Measurements from ENCODE around the gene GAREM1. TPM values are rescaled to one million over a fixed set of nuclear protein-coding genes. Genes with fewer than 3 reads are reported as not detected.
A peak's percentile ranks its signal among the peaks of the same experiment; 100 is the strongest.

The GAREM1 gene
- total and polyA plus RNA-seq, 2 of the 8 experiments (the other 6 are each of a cell fraction or from before 2014, with no cell fraction given) = 3.6 to 9.2 TPM

DNA sequence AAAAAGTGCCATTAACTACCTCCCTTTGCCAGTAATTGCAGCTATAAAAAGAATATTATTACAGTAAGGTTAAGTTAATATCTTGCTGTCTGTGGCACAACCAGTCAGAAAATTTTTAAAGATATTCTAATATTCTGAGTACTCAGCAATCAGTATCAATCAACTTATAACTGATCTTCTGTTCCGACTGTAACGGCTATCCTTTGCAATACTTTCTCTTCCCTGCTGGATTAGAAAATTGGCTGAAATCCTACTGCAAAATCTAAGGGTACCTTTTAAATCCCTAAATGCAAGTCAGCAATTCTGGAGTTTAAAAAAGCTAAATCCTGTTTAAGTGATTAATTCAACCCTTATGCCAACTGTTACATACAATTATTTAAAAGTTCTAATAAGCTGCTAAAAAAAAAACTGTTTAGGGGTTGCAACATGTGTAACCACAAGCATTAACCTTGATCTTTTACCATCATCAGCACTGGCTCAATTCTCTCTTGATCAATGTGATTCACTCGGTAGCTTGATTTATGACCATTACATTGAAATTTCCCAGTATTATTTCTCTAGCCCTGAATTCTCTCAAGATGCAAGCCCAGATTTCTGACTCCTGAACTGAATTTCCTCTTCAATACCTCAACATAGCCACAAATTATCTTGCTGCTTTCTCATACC, 20.5 kb downstream of the GAREM1 start:
- DNase-seq (ENCODE audit: low read depth in 1 of 2, low spot score in 2 of 2) (no peak), FAIRE-seq (no peak)
- H3K23ac ChIP-seq (ENCODE audit: insufficient read length) = no peak overlapping the region
- H3K4me2 ChIP-seq (ENCODE audit: insufficient read depth in 1 of 2, low read depth in 2 of 2, low read length in 2 of 2) = no peak overlapping the region
- no peak overlapping the region for H2BK15ac ChIP-seq (ENCODE audit: low read length)
- H2BK120ac ChIP-seq (replicated peaks; ENCODE audit: low read depth, low read length) = no peak overlapping the region
- H3K14ac ChIP-seq (ENCODE audit: insufficient read length) = no peak overlapping the region
- TF ChIP-seq SUZ12 (IDR thresholded peaks at IDR 0.05; ENCODE audit: low read length) (no peak), MAFK (IDR thresholded peaks at IDR 0.05; ENCODE audit: low read depth, low read length) (peak; percentile 11; the same call in 1 of the 2 replicates)
- no peaks in the 10 kb centered on the region for H4K20me1 ChIP-seq (replicated peaks in 1 of 2; ENCODE audit: control insufficient read depth in 1 of 2, insufficient read depth in 2 of 2, low read length in 2 of 2)
- H4K5ac ChIP-seq (ENCODE audit: insufficient read length, low read depth, low read length) = no peak overlapping the region
- peaks cover 0 to 8% of the 10 kb centered on the region in 2 experiments; a peak in 3 of 4 replicates for H3K79me2 ChIP-seq (ENCODE audit: control insufficient read depth in 1 of 2, insufficient read depth in 2 of 2, low read length in 2 of 2)
- no peaks in the 10 kb centered on the region for H3K23me2 ChIP-seq (ENCODE audit: low read depth, low read length)
- H3K79me1 ChIP-seq (ENCODE audit: low read depth, low read length) = peaks cover 2% of the 10 kb centered on the region; the same call in 1 of the 2 replicates
- H2AK5ac ChIP-seq (ENCODE audit: low read depth, low read length) = no peak overlapping the region
- 94% methylated on average over 3 of the region's 3 CpGs; no CpG with 5 or more reads in 1 of the 2 experiments for WGBS, 2 experiments (ENCODE audit: extremely low coverage in 1 of 2, insufficient coverage in 1 of 2, insufficient read length in 1 of 2, insufficient replicate concordance in 2 of 2, low coverage in 1 of 2, low lambda C conversion rate in 2 of 2, missing lambda C conversion rate in 1 of 2)
- no peak overlapping the region for H3K56ac ChIP-seq (replicated peaks; ENCODE audit: insufficient read length, low read depth, low read length)
- H3K4ac ChIP-seq (replicated peaks; ENCODE audit: insufficient read length, low read depth, low read length) = no peak overlapping the region
- no peaks in the 10 kb centered on the region for H3K36me3 ChIP-seq (ENCODE audit: control insufficient read depth in 2 of 4, insufficient read depth in 4 of 4, low read length in 3 of 4)
- H4K8ac ChIP-seq (ENCODE audit: extremely low read depth, insufficient read depth, low read length) = no peak overlapping the region
- no peak overlapping the region for H3K27ac ChIP-seq (ENCODE audit: low read depth, low read length)
- H3K9ac ChIP-seq (replicated peaks in 1 of 4; ENCODE audit: extremely low read depth in 1 of 4, low read depth in 3 of 4, low read length in 3 of 4) = no peak overlapping the region
- no peaks in the 10 kb centered on the region for H3K27me3 ChIP-seq (replicated peaks in 1 of 4; ENCODE audit: control insufficient read depth in 3 of 4, extremely low read depth in 1 of 4, insufficient read depth in 3 of 4, low read length in 3 of 4)
- no peaks in the 10 kb centered on the region; a peak in 1 of 7 replicates for H3K4me1 ChIP-seq (replicated peaks in 1 of 4; ENCODE audit: control insufficient read depth in 3 of 4, insufficient read depth in 4 of 4, low read length in 3 of 4)
- H3K4me3 ChIP-seq (ENCODE audit: extremely low read depth in 1 of 4, insufficient read depth in 2 of 4, low read depth in 3 of 4, low read length in 4 of 4) = no peak overlapping the region
- H2BK12ac ChIP-seq (ENCODE audit: low read depth, low read length) = no peak overlapping the region
- H2BK5ac ChIP-seq (ENCODE audit: low read depth, low read length) = no peak overlapping the region
- ChIA-PET CTCF (ENCODE audit: partially characterized antibody) (interaction anchor here (0.6 to 2.8 kb wide), 6 partner anchors 10 to 381 kb away, joined by 3 to 27 read pairs (median 4); no protein-coding TSS in a partner anchor), POLR2A (ENCODE audit: partially characterized antibody) (interaction anchor here (0.9 kb wide), 1 partner anchor 31 kb away, joined by 3 read pairs; no protein-coding TSS in a partner anchor)
- no peak overlapping the region for H2AFZ ChIP-seq (ENCODE audit: low read length)
- no peak overlapping the region for H4K91ac ChIP-seq (replicated peaks; ENCODE audit: insufficient read length, low read length)
- no peaks in the 10 kb centered on the region for H3K9me3 ChIP-seq (ENCODE audit: insufficient read depth in 2 of 2, low read depth in 1 of 2, low read length in 1 of 2)
- H3K18ac ChIP-seq (ENCODE audit: extremely low read depth, low read length) = no peak overlapping the region
- no peak overlapping the region for H2BK20ac ChIP-seq (ENCODE audit: low read length)

Measured in H1 (cell line).